ENCODE measurements around the gene DRICH1. TPM values are rescaled to one million over a fixed set of nuclear protein-coding genes. Genes with fewer than 3 reads are reported as not detected.
"Not testable (repeated sequence)": the region's sequence is repeated elsewhere in the genome, so short reads cannot be mapped to it uniquely, and the experiment has no call there.

The DRICH1 gene
- total RNA-seq, 1 experiment from 2014 or later = not detected

DNA sequence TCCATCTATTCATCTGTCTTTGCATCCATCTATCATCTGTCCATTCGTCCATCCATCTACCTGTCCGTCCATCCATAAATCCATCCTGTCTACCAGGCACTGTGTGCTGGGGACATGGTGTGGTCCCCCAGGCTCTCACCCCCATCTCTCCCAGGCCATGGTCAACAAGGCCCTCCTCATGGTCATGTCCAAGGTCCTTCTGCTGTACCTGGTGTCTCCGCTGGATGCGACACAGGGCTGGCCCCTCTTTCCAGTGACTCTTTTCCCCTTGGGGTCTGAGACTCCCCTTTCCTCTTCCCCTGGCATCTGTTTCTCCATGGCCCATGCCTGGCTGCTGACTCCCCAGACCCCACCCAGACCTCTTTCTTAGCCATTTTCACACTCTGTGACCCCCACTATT is 56.5 kb downstream of the DRICH1 start:
- DNase-seq (ENCODE audit: low read depth in 1 of 2, low spot score in 2 of 2) = no peak
- H3K36me3 ChIP-seq = no peaks in the 10 kb centered on the region
- H3K27ac ChIP-seq = no peak overlapping the region
- H3K27me3 ChIP-seq (replicated peaks) = peaks cover 20% of the 10 kb centered on the region
- no peaks in the 10 kb centered on the region for H3K4me1 ChIP-seq (replicated peaks)
- H3K4me3 ChIP-seq = no peak overlapping the region
- no peaks in the 10 kb centered on the region for H3K9me3 ChIP-seq (replicated peaks)

- DNase-seq (ENCODE audit: low read depth in 1 of 2, low spot score in 2 of 2) = no peak
- H3K9me3 ChIP-seq (replicated peaks) = no peaks in the 10 kb centered on the region
- peaks cover 20% of the 10 kb centered on the region for H3K27me3 ChIP-seq (replicated peaks)
- no peaks in the 10 kb centered on the region for H3K36me3 ChIP-seq
- no peaks in the 10 kb centered on the region for H3K4me1 ChIP-seq (replicated peaks)
- H3K27ac ChIP-seq = no peak overlapping the region
- no peak overlapping the region for H3K4me3 ChIP-seq
These were observed 57.2 kb downstream of the DRICH1 start for GRCh38 chr22:23574877-23575276.

DNA sequence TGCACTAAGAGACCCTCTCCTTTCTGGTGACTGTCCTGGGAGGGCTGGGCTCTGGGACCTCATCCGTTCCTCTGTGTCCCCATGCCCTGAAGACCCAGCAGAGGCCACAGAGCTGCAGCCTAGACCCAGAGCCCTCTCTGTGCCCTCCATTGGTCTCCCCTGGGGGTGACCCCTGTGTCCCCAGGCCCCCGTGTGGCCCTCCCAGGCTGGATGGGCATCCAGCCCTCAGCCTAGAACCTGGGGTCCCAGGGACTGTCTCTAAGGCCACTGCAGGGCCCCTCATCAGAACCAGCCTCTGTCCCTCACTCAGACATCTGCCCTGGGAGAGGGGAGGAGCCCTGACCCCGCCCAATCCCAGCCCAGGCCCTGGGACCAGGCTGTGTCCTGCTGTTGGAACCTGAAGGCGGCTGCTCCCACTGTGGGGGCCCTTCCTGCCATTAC is 57.7 kb downstream of the DRICH1 start:
- no peak for DNase-seq (ENCODE audit: low read depth in 1 of 2, low spot score in 2 of 2)
- H3K27ac ChIP-seq = no peak overlapping the region
- H3K4me1 ChIP-seq (replicated peaks) = no peaks in the 10 kb centered on the region
- H3K36me3 ChIP-seq = no peaks in the 10 kb centered on the region
- H3K4me3 ChIP-seq = no peak overlapping the region
- H3K9me3 ChIP-seq (replicated peaks) = no peaks in the 10 kb centered on the region
- H3K27me3 ChIP-seq (replicated peaks) = peaks cover 20% of the 10 kb centered on the region

DNA sequence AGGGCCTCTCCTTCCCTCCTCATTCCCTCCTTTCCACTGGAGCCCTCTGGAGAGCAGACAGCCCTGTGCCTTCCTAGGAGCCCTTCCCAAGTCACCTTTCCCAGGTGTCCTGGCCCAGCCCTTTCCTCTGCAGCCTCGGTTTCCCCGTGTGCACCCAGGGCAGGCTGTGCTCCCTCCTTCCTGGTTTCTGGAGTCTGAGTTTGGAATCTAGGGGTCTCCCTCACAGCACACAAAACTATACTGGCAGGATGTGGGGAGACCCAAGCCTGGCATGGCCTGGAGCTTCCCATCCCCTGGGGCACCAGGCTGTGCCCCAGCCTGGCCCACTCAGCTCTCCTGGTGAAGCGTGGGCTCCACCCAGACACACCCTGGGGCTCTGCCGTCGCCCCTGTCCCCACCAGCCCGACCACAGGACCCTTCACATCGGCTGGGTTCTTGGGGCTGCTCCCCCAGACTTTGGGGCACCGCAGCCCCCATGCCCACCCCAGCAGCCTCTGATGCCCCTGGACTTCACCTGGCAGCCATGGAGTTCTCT is 58.4 kb downstream of the DRICH1 start:
- not testable (repeated sequence) for H3K9me3 ChIP-seq (replicated peaks); H3K4me1 ChIP-seq (replicated peaks); H3K36me3 ChIP-seq; DNase-seq (ENCODE audit: low read depth in 1 of 2, low spot score in 2 of 2); H3K27ac ChIP-seq; H3K4me3 ChIP-seq
- H3K27me3 ChIP-seq (replicated peaks) = peaks cover 20% of the 10 kb centered on the region

DNA sequence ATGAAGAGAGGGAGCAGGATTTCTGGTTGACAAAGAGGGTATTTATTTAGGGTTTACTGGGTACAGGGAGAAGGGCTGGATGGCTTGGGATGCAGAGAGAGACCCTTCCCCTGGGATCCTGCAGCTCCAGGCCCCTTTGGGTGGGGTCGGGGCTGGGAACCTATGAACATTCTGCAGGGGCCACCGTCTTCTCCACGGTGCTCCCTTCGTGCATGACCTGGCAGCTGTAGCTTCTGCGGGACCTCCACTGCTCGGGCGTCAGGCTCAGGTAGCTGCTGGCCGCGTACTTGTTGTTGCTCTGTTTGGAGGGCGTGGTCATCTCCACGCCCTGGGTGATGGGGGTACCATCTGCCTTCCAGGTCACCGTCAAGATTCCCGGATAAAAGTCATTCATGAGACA is 59.0 kb downstream of the DRICH1 start:
- H3K27ac ChIP-seq; H3K4me1 ChIP-seq (replicated peaks); H3K36me3 ChIP-seq; DNase-seq (ENCODE audit: low read depth in 1 of 2, low spot score in 2 of 2); H3K9me3 ChIP-seq (replicated peaks); H3K4me3 ChIP-seq: not testable (repeated sequence)
- peaks cover 15% of the 10 kb centered on the region for H3K27me3 ChIP-seq (replicated peaks)

GRCh38 chr22:23571486-23571885 is 60.6 kb downstream of the DRICH1 start:
- Histone ChIP-seq H3K4me1 (replicated peaks) (no peaks in the 10 kb centered on the region), H3K9me3 (replicated peaks) (no peaks in the 10 kb centered on the region), H3K27me3 (replicated peaks) (peaks cover 13% of the 10 kb centered on the region), H3K27ac (no peak overlapping the region), H3K4me3 (no peak overlapping the region), H3K36me3 (no peaks in the 10 kb centered on the region)
- no peak for DNase-seq (ENCODE audit: low read depth in 1 of 2, low spot score in 2 of 2)

- no peak for DNase-seq (ENCODE audit: low read depth in 1 of 2, low spot score in 2 of 2)
- Histone ChIP-seq H3K4me3 (no peak overlapping the region), H3K36me3 (no peaks in the 10 kb centered on the region)
These were observed 61.4 kb downstream of the DRICH1 start for GRCh38 chr22:23570681-23571080.

GRCh38 chr22:23569716-23570115 is 62.4 kb downstream of the DRICH1 start:
- DNase-seq (ENCODE audit: low read depth in 1 of 2, low spot score in 2 of 2) = no peak
- Histone ChIP-seq H3K4me3 (no peak overlapping the region), H3K27ac (no peak overlapping the region), H3K9me3 (replicated peaks) (no peaks in the 10 kb centered on the region), H3K4me1 (replicated peaks) (no peaks in the 10 kb centered on the region), H3K27me3 (replicated peaks) (peaks cover 21% of the 10 kb centered on the region), H3K36me3 (no peaks in the 10 kb centered on the region)

More at GRCh38 chr22:23570681-23571080, 61.4 kb downstream of the DRICH1 start:
- H3K27me3 ChIP-seq (replicated peaks) = peaks cover 17% of the 10 kb centered on the region
- H3K9me3 ChIP-seq (replicated peaks) = no peaks in the 10 kb centered on the region
- no peaks in the 10 kb centered on the region for H3K4me1 ChIP-seq (replicated peaks)
- no peak overlapping the region for H3K27ac ChIP-seq

- H3K9me3 ChIP-seq (replicated peaks) = no peaks in the 10 kb centered on the region
- DNase-seq (ENCODE audit: low read depth in 1 of 2, low spot score in 2 of 2) = no peak
- no peaks in the 10 kb centered on the region for H3K36me3 ChIP-seq
- peaks cover 23% of the 10 kb centered on the region for H3K27me3 ChIP-seq (replicated peaks)
- H3K4me3 ChIP-seq = no peak overlapping the region
- no peaks in the 10 kb centered on the region for H3K4me1 ChIP-seq (replicated peaks)
- H3K27ac ChIP-seq = no peak overlapping the region
These were observed 62.8 kb downstream of the DRICH1 start for GRCh38 chr22:23569291-23569690.

DNA sequence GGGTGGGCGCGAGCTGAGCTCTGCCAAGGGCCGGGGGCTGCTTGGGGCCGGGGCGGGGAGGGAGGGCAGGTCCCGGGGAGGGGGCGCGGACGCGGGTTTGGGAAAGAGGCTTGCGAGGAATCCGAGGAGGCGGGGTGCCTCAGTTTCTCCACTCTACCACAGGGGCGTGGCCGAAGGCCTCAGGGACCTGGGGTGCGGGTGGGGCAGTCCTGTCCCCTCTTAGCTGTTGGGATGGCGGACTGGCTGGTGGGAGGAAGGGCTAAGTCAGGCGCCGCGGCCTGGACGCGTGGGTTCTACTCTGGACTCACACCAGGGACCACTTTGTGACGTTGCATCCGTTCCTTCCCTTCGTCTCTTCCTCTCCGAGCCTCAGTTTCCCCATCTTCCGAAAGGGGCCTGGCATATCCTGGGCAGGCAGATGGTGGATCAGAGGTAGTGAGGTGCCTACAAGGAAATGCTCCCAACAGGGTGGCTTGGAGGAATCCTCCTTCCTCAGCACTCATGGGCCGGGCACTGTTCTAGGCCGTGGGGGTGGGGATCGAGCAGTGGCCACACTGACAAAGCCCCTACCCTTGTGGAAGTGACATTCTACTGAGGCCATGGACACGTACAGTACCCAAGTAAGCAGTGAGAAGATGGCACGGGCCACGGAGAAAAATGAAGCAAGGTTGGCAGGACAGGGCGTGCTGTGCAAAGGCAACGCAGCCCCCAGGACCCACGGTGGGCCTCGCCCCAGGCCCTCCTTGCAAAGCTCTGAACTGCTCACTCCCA is 65.2 kb downstream of the DRICH1 start:
- Histone ChIP-seq H3K27ac (no peak overlapping the region), H3K4me1 (replicated peaks) (no peaks in the 10 kb centered on the region), H3K27me3 (replicated peaks) (peaks cover 25% of the 10 kb centered on the region), H3K36me3 (no peaks in the 10 kb centered on the region), H3K9me3 (replicated peaks) (no peaks in the 10 kb centered on the region), H3K4me3 (no peak overlapping the region)
- DNase-seq (ENCODE audit: low read depth in 1 of 2, low spot score in 2 of 2) = no peak

- Histone ChIP-seq H3K9me3 (replicated peaks) (no peaks in the 10 kb centered on the region), H3K4me3 (no peak overlapping the region), H3K27ac (no peak overlapping the region), H3K4me1 (replicated peaks) (no peaks in the 10 kb centered on the region), H3K27me3 (replicated peaks) (peaks cover 25% of the 10 kb centered on the region), H3K36me3 (no peaks in the 10 kb centered on the region)
- no peak for DNase-seq (ENCODE audit: low read depth in 1 of 2, low spot score in 2 of 2)
These were observed 66.0 kb downstream of the DRICH1 start for GRCh38 chr22:23565915-23566704.

- H3K4me3 ChIP-seq = no peak overlapping the region
- no peaks in the 10 kb centered on the region for H3K4me1 ChIP-seq (replicated peaks)
- peaks cover 25% of the 10 kb centered on the region for H3K27me3 ChIP-seq (replicated peaks)
- no peaks in the 10 kb centered on the region for H3K9me3 ChIP-seq (replicated peaks)
- DNase-seq (ENCODE audit: low read depth in 1 of 2, low spot score in 2 of 2) = no peak
- H3K36me3 ChIP-seq = no peaks in the 10 kb centered on the region
- H3K27ac ChIP-seq = no peak overlapping the region
These were observed 66.7 kb downstream of the DRICH1 start for GRCh38 chr22:23565305-23565914.

GRCh38 chr22:23564276-23564675 is 67.8 kb downstream of the DRICH1 start:
- DNase-seq (ENCODE audit: low read depth in 1 of 2, low spot score in 2 of 2) = no peak
- Histone ChIP-seq H3K27ac (no peak overlapping the region), H3K9me3 (replicated peaks) (no peaks in the 10 kb centered on the region), H3K27me3 (replicated peaks) (peaks cover 27% of the 10 kb centered on the region), H3K4me3 (no peak overlapping the region), H3K36me3 (no peaks in the 10 kb centered on the region), H3K4me1 (replicated peaks) (no peaks in the 10 kb centered on the region)

DNA sequence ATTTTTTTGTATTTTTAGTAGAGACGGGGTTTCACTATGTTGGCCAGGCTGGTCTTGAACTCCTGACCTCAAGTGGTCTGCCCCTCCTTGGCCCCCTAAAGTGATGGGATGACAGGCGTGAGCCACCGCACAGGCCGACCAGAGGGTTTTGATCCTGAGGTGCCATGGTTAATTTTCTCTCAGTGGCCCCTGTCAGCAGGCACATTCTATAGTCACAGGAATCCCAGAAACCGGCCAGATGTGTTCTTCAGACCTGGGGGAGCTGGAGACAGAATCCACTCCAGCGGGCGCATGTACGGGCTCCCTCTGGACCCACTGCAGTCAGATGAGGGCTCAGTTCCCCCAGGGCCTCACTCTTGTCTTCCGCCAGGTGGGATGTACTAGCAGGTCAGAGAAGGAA is 69.0 kb downstream of the DRICH1 start:
- no peak for DNase-seq (ENCODE audit: low read depth in 1 of 2, low spot score in 2 of 2)

More for the DNA sequence above, 69.0 kb downstream of the DRICH1 start:
- H3K27me3 ChIP-seq (replicated peaks) = peaks cover 29% of the 10 kb centered on the region
- no peak overlapping the region for H3K4me3 ChIP-seq
- no peak overlapping the region for H3K27ac ChIP-seq
- no peaks in the 10 kb centered on the region for H3K36me3 ChIP-seq
- no peaks in the 10 kb centered on the region for H3K4me1 ChIP-seq (replicated peaks)
- H3K9me3 ChIP-seq (replicated peaks) = no peaks in the 10 kb centered on the region
